MM.1S (cell line): ENCODE results near the gene PLCB2.

Source experiments
- EZH2 ChIP-seq: fragments of 300-600 bp; sonication (generic); optimal IDR thresholded peaks from 2 replicates; pipeline ENCODE3; 2017; ENCODE audit warnings: low read depth, mild to moderate bottlenecking, antibody characterized with exemption, low read length, mixed read lengths
- EZH2phosphoT487 ChIP-seq: fragments of 300-600 bp; sonication (generic); IDR thresholded peaks from 2 replicates; pipeline ENCODE4 v1.6.1; 2018; ENCODE audit warnings: antibody characterized with exemption, low read length
- TF ChIP-seq, protein P1 (sequence below): fragments of 300-600 bp; sonication (generic); IDR thresholded peaks from 2 replicates; pipeline ENCODE4 v1.5.1; 2016; ENCODE audit warnings: antibody characterized with exemption, low read length, mixed read lengths

GRCh38 chr15:40256638-40257235 is 51.0 kb downstream of the PLCB2 start:
- TF ChIP-seq EZH2: no peak
- TF ChIP-seq, protein P1, sequence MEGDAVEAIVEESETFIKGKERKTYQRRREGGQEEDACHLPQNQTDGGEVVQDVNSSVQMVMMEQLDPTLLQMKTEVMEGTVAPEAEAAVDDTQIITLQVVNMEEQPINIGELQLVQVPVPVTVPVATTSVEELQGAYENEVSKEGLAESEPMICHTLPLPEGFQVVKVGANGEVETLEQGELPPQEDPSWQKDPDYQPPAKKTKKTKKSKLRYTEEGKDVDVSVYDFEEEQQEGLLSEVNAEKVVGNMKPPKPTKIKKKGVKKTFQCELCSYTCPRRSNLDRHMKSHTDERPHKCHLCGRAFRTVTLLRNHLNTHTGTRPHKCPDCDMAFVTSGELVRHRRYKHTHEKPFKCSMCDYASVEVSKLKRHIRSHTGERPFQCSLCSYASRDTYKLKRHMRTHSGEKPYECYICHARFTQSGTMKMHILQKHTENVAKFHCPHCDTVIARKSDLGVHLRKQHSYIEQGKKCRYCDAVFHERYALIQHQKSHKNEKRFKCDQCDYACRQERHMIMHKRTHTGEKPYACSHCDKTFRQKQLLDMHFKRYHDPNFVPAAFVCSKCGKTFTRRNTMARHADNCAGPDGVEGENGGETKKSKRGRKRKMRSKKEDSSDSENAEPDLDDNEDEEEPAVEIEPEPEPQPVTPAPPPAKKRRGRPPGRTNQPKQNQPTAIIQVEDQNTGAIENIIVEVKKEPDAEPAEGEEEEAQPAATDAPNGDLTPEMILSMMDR: no peak
- no peak for TF ChIP-seq EZH2phosphoT487
